Heart right ventricle (tissue), 16 donors: ENCODE data around the gene SQOR. TPM values are rescaled to one million over a fixed set of nuclear protein-coding genes. Genes with fewer than 3 reads are reported as not detected.

Source experiments
- ATAC-seq, 8 donors: fragments of 200-7000 bp; cut with Tn5 transposase; one replicate each; pipeline ENCODE4 v1.9.1; 2020; ENCODE audit warnings: mild to moderate bottlenecking in 8 of 8, moderate library complexity in 8 of 8, moderate number of reproducible peaks in 1 of 8
- DNase-seq, 2 donors: peaks; one replicate each; pipeline ENCODE4 v3.0.0-alpha.2; 2020
- H3K27ac ChIP-seq, 10 donors: fragments of 200-600 bp; sonication (generic) in 2 of 10; one replicate each; pipeline versions ENCODE4 v1.5.0 to v1.8.0; 2020 to 2022; ENCODE audit warnings: mild to moderate bottlenecking in 3 of 10
- H3K27me3 ChIP-seq, 7 donors: fragments of 200-600 bp; one replicate each; pipeline ENCODE4 v1.8.0; 2021 to 2022; ENCODE audit warnings: mild to moderate bottlenecking in 2 of 7
- H3K36me3 ChIP-seq, 9 donors: fragments of 200-600 bp; sonication (generic) in 1 of 9; one replicate each; pipeline versions ENCODE4 v1.5.0 to v1.8.0; 2020 to 2022; ENCODE audit warnings: mild to moderate bottlenecking in 2 of 9
- H3K4me1 ChIP-seq, 9 donors: fragments of 200-600 bp; sonication (generic) in 1 of 9; one replicate each; pipeline versions ENCODE4 v1.5.0 to v1.8.0; 2020 to 2022; ENCODE audit warnings: mild to moderate bottlenecking in 4 of 9
- H3K4me3 ChIP-seq, 10 donors: fragments of 200-600 bp; sonication (generic) in 2 of 10; one replicate each; pipeline versions ENCODE4 v1.5.0 to v1.8.0; 2020 to 2022; ENCODE audit warnings: mild to moderate bottlenecking in 7 of 10, moderate library complexity in 2 of 10
- H3K9me3 ChIP-seq, 11 donors: fragments of 200-600 bp in 10 of 11; sonication (generic) in 2 of 11; one replicate each; pipeline versions ENCODE4 v1.5.0 to v1.8.0; 2013 to 2022; ENCODE audit warnings: mild to moderate bottlenecking in 2 of 11, control low read depth in 1 of 11, moderate library complexity in 1 of 11
- CTCF ChIP-seq, 9 donors: fragments of 200-600 bp; sonication (generic) in 2 of 9; IDR thresholded peaks; one replicate each; pipeline versions ENCODE4 v1.5.0 to v1.8.0; 2021 to 2022; ENCODE audit warnings: antibody characterized with exemption in 9 of 9, mild to moderate bottlenecking in 5 of 9, moderate library complexity in 1 of 9
- WGBS, 2 donors: extraction: QIAGEN DNeasy Blood & Tissue Kit; methylation state at CpG; one replicate each; pipeline ENCODE4 v1.1.7; 2013; ENCODE audit warnings: inconsistent platforms in 1 of 2; 5-methylcytosine and 5-hydroxymethylcytosine counted together
- intact Hi-C, 10 donors: fragments of 100-400 bp; cut with DNase I; formaldehyde crosslinking; loops; one replicate each; pipeline versions ENCODE4 v1.11.1 to v1.14.2; 2022
- polyA plus RNA-seq, 2 donors: library from polyadenylated mRNA; stranded (reverse); fragments of 200-250 nt; gene quantifications; one replicate each; pipeline ENCODE4 v1.2.3, GENCODE V29; 2013
- total RNA-seq, 10 donors: library from RNA; stranded (reverse); fragmentation: NEBNext Ultra II Directional in 3 of 10; extraction: Animal tissue kit (Norgen Biotek cat#: 25700) in 3 of 10; gene quantifications; one replicate each; pipeline versions ENCODE4 v1.2.1 to v1.2.4, GENCODE V29; 2021 to 2023
- donor health status: Arrhythmogenic right ventricular cardiomyopathy.
- donor health status: ischemic (EF 13 %, LVEDD 7.1; RV severe dilation, severe dysfunction).
- donor health status: healthy with polysubstance abuse.
- donor health status: DM: no; HTN: yes; CAD: no.
- donor health status: DM: no; HTN: no; CAD: no.
- donor health status: ischemic (EF 25% LVEDD 6.9; RV normal size, moderate dysfunction).
- donor health status: ischemic (EF 25% LVEDD 5.7; RV mildly dilated, moderate dysfunction).
- donor health status: healthy.
- donor health status: DM: yes; HTN: yes; CAD: no.
- donor health status: Ischemic cardiomyopathy.
- donor health status: ischemic (EF 35%, LVEDD 5.7; RV mildly dilated, moderate dysfunction).
- donor health status: nonischemic (EF 11% LVEDD 7.7; RV severe dilation, severe dysfunction).
- donor health status: DM: yes; HTN: yes; CAD: no.
- donor health status: PGD.
- donor health status: ischemic (EF 29% LVEDD 5.4; RV normal size, mild dysfunction).
- donor health status: nonischemic (EF 23%, LVEDD 6.1; RV moderate dilation, normal function).

The SQOR gene
- total and polyA plus RNA-seq, 12 donors: 10.3 to 41.8 (median 17.1) TPM

DNA sequence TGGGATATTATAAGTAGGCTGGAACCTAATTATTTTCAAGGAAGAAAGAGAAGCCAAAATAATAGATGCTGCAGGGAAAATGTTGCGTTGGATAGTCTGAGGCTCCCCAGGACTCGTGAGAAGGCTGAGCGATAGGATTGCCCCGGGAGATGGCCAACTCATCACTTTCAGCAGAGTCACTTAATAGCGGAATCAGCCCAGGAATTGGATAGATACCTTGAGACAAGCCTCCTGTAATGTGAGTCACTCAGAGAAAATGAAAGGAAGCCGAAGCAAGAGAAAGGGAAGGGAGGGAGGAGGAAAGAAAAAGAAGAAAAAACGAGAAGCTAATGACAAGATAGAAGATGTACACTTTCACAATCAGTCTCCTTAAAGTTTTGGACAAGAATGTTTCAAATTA lies 94.3 kb downstream of the SQOR start:
- DNase-seq (no peak), ATAC-seq (no peak)
- H3K4me3 ChIP-seq: no peak overlapping the region
- 70 to 79% methylated on average over 7 of the region's 7 CpGs for WGBS, 2 donors
- no peaks in the 10 kb centered on the region for H3K27me3 ChIP-seq
- intact Hi-C loops: no loop called here
- no peaks in the 10 kb centered on the region for H3K9me3 ChIP-seq
- no peak overlapping the region for H3K27ac ChIP-seq
- TF ChIP-seq CTCF (IDR thresholded peaks at IDR 0.05): no peak
- H3K36me3 ChIP-seq: no peaks in the 10 kb centered on the region
- H3K4me1 ChIP-seq: peaks cover 0 to 21% (median 16%) of the 10 kb centered on the region in 9 donors

- H3K4me3 ChIP-seq: no peak overlapping the region
- H3K27ac ChIP-seq: no peak overlapping the region
- ATAC-seq (no peak), DNase-seq (no peak)
- no peaks in the 10 kb centered on the region for H3K36me3 ChIP-seq
- no peak for TF ChIP-seq CTCF (IDR thresholded peaks at IDR 0.05)
- H3K9me3 ChIP-seq: no peaks in the 10 kb centered on the region
- intact Hi-C loops: no loop called here
- WGBS, 2 donors: 93 to 97% methylated on average over 1 of the region's 1 CpG
- no peaks in the 10 kb centered on the region for H3K27me3 ChIP-seq
- H3K4me1 ChIP-seq: peaks cover 0 to 29% (median 21%) of the 10 kb centered on the region in 9 donors
Observed at GRCh38 chr15:45731343-45731742, 96.5 kb downstream of the SQOR start.

DNA sequence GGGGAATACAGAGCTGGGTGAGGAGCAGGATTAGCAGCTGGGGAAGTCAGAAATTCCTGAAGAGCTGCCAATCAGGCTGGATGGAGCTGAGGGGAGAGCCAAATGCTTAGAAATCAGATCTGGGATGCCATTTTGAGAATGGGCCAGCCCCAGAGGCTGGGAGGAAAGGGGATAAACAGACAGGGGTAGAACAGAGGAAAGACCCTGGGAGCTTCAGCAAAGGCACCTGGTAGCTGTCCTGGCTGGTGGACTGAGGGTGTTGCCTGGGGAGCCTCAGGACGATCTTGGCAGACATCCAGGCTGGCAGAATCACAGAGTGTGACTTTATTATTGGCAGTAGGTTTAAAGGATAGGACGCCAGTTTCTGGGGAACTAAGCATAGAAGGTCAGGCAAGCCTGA lies 97.8 kb downstream of the SQOR start:
- ATAC-seq: peak; percentile 79 to 94 (median 90)
- no peaks in the 10 kb centered on the region for H3K27me3 ChIP-seq
- intact Hi-C loops: no loop called here
- no peaks in the 10 kb centered on the region for H3K9me3 ChIP-seq
- TF ChIP-seq CTCF (IDR thresholded peaks at IDR 0.05): no peak
- no peaks in the 10 kb centered on the region for H3K36me3 ChIP-seq
- 7 to 25% methylated on average over 2 of the region's 2 CpGs for WGBS, 2 donors
- H3K4me3 ChIP-seq: peak overlapping the region in 1 of 10 donors; percentile 9
- H3K27ac ChIP-seq: peak overlapping the region in 7 of 10 donors; percentile 3 to 62 (median 50)
- DNase-seq: peak; percentile 28 to 49
- peaks cover 0 to 29% (median 21%) of the 10 kb centered on the region in 9 donors for H3K4me1 ChIP-seq

DNA sequence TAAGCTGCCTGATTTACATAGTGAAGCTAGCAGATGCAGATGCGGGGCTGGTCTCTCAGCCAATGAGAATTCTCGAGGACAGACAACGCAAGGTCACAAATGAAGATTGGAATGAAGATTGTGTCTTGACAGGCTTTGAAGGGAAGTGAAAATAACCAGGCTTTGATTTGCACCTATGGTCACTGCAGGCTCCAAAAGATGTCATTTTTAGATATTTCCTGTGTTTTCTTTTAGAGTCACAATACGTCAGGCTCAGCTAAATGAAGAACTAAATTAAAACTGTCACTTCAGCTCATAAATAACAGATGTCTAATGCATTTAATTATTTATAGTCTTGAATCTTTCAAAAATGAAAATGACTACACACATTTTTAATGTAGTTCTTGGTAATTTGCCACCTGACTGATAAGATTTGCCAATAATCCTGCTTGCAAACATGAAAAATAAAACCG lies 99.5 kb downstream of the SQOR start:
- peak in 1 of 8 donors; percentile 36 for ATAC-seq
- H3K4me3 ChIP-seq: no peak overlapping the region
- no peak overlapping the region for H3K27ac ChIP-seq
- TF ChIP-seq CTCF (IDR thresholded peaks at IDR 0.05): no peak
- WGBS, 2 donors: 59 to 60% methylated on average over 5 of the region's 5 CpGs
- no peak for DNase-seq
- intact Hi-C loops: no loop called here
- peaks cover 0 to 29% (median 21%) of the 10 kb centered on the region in 9 donors for H3K4me1 ChIP-seq
- H3K36me3 ChIP-seq: no peaks in the 10 kb centered on the region
- no peaks in the 10 kb centered on the region for H3K9me3 ChIP-seq
- no peaks in the 10 kb centered on the region for H3K27me3 ChIP-seq

Other genes with a start within 250 kb of the SQOR start
- gene SLC30A4, start 112.3 kb upstream of the SQOR start, total RNA-seq: 1 to 10 TPM; 2.5 to 4.5 (median 3.1) TPM
- gene SLC30A4, start 112.3 kb upstream of the SQOR start, polyA plus RNA-seq: 1 to 10 TPM; 1.4 to 2.1 TPM
- gene BLOC1S6, start 47.6 kb upstream of the SQOR start, total RNA-seq: 10 to 100 TPM; 24.8 to 33.9 (median 28.5) TPM
- 10 to 100 TPM in 1 of 2 donors, 1 to 10 TPM in 1; 8.6 to 11.0 TPM for gene BLOC1S6, start 47.6 kb upstream of the SQOR start, polyA plus RNA-seq